GM13976 (cell line): ENCODE results near the gene CDH23.

ENCODE experiments used
- DNase-seq: peaks from one replicate; pipeline ENCODE4 v3.0.0; 2012; ENCODE audit warnings: low spot score
- in situ Hi-C: fragments of 300-500 bp; cut with MboI; formaldehyde crosslinking; loops from one replicate; pipeline ENCODE4 v1.12.0; 2022; ENCODE audit warnings: low sequenced_read_pairs, mixed read lengths, inconsistent platforms; ENCODE audit not compliant: unreplicated experiment
- TF ChIP-seq, protein P1 (sequence below): IDR thresholded peaks from 2 replicates; pipeline ENCODE4 v1.5.1; 2012; ENCODE audit warnings: borderline replicate concordance, mild to moderate bottlenecking; ENCODE audit not compliant: insufficient read depth; ENCODE audit errors: extremely low read depth, missing control alignments, control extremely low read depth

The CDH23 gene

DNA sequence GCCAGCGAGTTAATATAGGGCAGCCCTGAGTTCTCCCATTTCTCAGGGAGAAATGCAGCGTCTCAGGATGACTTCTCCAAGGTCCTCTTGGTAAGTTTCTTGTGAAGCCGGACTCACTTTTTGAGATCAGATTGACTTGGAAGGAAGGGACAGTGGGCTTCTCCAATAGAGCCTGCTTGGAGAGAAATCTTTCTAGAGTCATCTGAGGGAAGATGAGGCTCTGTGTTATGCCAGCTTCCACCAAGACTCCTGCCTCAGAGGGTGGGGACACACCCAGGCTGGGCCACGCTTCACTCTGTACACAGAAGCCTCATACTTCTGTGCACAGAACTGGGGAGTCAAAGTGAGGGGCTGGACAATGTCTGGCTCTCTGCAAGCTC, 317.3 kb downstream of the CDH23 start:
- DNase-seq: no peak
- TF ChIP-seq, protein P1, sequence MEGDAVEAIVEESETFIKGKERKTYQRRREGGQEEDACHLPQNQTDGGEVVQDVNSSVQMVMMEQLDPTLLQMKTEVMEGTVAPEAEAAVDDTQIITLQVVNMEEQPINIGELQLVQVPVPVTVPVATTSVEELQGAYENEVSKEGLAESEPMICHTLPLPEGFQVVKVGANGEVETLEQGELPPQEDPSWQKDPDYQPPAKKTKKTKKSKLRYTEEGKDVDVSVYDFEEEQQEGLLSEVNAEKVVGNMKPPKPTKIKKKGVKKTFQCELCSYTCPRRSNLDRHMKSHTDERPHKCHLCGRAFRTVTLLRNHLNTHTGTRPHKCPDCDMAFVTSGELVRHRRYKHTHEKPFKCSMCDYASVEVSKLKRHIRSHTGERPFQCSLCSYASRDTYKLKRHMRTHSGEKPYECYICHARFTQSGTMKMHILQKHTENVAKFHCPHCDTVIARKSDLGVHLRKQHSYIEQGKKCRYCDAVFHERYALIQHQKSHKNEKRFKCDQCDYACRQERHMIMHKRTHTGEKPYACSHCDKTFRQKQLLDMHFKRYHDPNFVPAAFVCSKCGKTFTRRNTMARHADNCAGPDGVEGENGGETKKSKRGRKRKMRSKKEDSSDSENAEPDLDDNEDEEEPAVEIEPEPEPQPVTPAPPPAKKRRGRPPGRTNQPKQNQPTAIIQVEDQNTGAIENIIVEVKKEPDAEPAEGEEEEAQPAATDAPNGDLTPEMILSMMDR: no peak
- in situ Hi-C loops: no loop called here

DNA sequence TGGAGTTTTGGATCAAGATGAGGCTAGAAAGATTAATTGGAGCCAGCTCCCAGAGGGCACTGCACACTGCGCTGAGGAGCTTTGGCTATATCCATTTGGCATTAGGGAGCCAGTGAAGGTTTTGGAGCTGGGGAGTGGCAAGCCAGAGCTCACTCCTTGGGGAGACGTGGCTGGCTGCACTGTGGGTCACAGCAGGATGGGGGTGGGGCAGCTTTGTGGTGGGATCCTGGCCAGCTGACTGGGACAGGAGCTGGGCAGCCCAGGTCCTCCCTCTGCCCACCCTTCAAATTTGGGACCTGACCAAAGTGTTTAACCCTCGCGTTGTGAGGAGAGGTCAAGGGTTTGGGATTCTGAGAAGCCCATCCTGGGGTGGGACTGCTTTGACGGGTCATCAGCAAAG, 317.9 kb downstream of the CDH23 start:
- no peak for DNase-seq
- in situ Hi-C loops: no loop called here
- TF ChIP-seq, protein P1: no peak

GRCh38 chr10:71715026-71715425, 318.3 kb downstream of the CDH23 start:
- in situ Hi-C loops: no loop called here
- DNase-seq: no peak
- TF ChIP-seq, protein P1: no peak

DNA sequence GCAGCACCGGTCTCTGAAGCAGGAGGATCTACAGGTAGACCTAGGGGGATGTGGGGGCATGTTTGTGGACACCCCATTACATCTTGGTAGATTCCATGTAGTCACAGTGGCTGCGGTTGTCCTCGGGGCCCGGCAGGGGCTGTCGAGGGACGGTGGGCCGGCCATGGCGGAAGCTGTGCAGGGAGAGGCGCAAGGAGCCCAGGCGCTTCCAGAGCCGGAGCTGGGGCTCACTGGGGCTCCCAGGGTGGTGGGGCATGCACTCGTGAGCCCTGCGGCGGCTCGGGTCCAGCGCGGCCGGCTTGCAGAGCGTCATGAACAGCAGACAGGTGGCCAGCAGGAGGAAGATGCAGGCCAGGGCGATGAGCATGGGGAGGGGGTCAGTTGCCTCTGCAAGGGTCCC, 319.1 kb downstream of the CDH23 start:
- no peak for DNase-seq
- TF ChIP-seq, protein P1: no peak
- in situ Hi-C loops: no loop called here

GRCh38 chr10:71716426-71716825, 319.7 kb downstream of the CDH23 start:
- in situ Hi-C loops: no loop called here
- TF ChIP-seq, protein P1: no peak
- no peak for DNase-seq

DNA sequence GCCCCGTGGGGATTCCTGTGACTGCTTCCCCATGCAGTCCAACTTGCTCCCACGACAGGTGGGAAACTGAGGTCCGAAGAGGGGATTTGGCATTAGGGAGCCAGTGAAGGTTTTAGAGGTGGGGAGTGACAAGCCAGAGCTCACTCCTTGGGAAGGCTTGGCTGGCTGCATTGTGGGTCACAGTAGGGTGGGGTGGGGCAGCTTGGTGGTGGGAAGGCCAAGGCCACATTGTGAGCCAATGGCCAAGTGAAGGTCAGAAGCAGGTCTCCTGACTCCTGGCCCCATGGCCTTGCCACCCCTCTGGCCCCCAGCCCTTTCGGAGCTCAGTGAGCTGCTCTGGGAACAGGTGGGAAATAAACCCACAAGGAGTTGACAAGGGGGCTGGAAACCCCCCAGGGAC, 320.3 kb downstream of the CDH23 start:
- TF ChIP-seq, protein P1: no peak
- in situ Hi-C loops: no loop called here
- DNase-seq: no peak

DNA sequence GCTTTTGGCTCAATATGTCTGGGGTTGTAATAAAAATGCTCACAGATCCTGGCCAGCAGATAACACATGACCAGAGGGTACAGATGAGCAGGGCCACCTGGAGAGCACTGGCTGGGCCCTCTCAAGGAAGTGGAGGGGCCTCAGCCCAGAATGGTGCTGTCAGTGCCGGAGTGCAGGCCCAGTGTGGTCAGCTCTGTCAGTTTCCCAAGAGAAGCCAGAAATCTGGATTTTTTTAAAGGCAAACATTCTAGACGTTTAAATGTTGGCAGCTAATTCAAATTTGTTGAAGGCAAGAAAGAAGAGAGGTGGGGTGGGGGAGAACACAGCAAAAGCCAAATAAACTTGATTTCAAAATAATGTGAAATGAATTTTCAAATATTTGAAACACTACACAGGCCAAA, 320.8 kb downstream of the CDH23 start:
- DNase-seq: no peak
- in situ Hi-C loops: no loop called here
- TF ChIP-seq, protein P1: no peak
